CD4-positive, CD25-positive, alpha-beta regulatory T cell (primary cell): ENCODE results near the gene ITGB2. TPM values are rescaled to one million over a fixed set of nuclear protein-coding genes. Genes with fewer than 3 reads are reported as not detected.

Experiments used
- ATAC-seq, 2 donors: fragments of 150-1000 bp; cut with Tn5 transposase; one replicate each; pipeline ENCODE4 v1.10.0; 2021; ENCODE audit warnings: low read depth in 2 of 2, moderate number of reproducible peaks in 2 of 2, moderate library complexity in 1 of 2
- DNase-seq, 3 donors: peaks; one replicate each; pipeline versions ENCODE4 v3.0.0 to v3.0.0-alpha.2; 2012 to 2022; ENCODE audit warnings: mixed read lengths in 1 of 3
- H3K27ac ChIP-seq: one replicate; pipeline ENCODE4 v1.7.0; 2013; ENCODE audit warnings: mild to moderate bottlenecking, low read length; ENCODE audit not compliant: insufficient read depth, poor library complexity, severe bottlenecking
- H3K27me3 ChIP-seq: one replicate; pipeline ENCODE4 v1.7.0; 2013; ENCODE audit warnings: low read length; ENCODE audit not compliant: control insufficient read depth, insufficient read depth
- H3K36me3 ChIP-seq: one replicate; pipeline ENCODE4 v1.7.0; 2013; ENCODE audit warnings: mild to moderate bottlenecking, low read length, moderate library complexity; ENCODE audit not compliant: control insufficient read depth, insufficient read depth
- H3K4me1 ChIP-seq: 2 replicates; pipeline ENCODE4 v1.7.0; 2013; ENCODE audit warnings: mild to moderate bottlenecking, low read length; ENCODE audit not compliant: insufficient read depth, control insufficient read depth, poor library complexity, severe bottlenecking
- H3K4me3 ChIP-seq: one replicate; pipeline ENCODE4 v1.7.0; 2013; ENCODE audit warnings: low read depth, mild to moderate bottlenecking, low read length, moderate library complexity
- H3K9me3 ChIP-seq, 2 experiments: 1 replicate in 1 of 2; 2 replicates in 1 of 2; pipeline ENCODE4 v1.7.0; 2013; ENCODE audit warnings: low read length in 2 of 2, mild to moderate bottlenecking in 1 of 2, moderate library complexity in 1 of 2; ENCODE audit not compliant: control insufficient read depth in 2 of 2
- H3K27ac Mint-ChIP-seq, 3 donors: one replicate each; pipeline ENCODE4 v1.8.0; 2020 to 2022; ENCODE audit warnings: mild to moderate bottlenecking in 3 of 3, mixed read lengths in 3 of 3, moderate library complexity in 2 of 3
- H3K27me3 Mint-ChIP-seq: one replicate; pipeline ENCODE4 v1.8.0; 2022; ENCODE audit warnings: mild to moderate bottlenecking, mixed read lengths
- H3K36me3 Mint-ChIP-seq: one replicate; pipeline ENCODE4 v1.8.0; 2020; ENCODE audit warnings: mixed read lengths
- H3K4me1 Mint-ChIP-seq, 4 donors: one replicate each; pipeline ENCODE4 v1.8.0; 2020 to 2022; ENCODE audit warnings: mixed read lengths in 4 of 4, mild to moderate bottlenecking in 1 of 4
- H3K4me3 Mint-ChIP-seq, 4 donors: one replicate each; pipeline ENCODE4 v1.8.0; 2020 to 2022; ENCODE audit warnings: mild to moderate bottlenecking in 4 of 4, mixed read lengths in 4 of 4, moderate library complexity in 3 of 4
- H3K9me3 Mint-ChIP-seq, 7 donors: one replicate each; pipeline ENCODE4 v1.8.0; 2020 to 2022; ENCODE audit warnings: mixed read lengths in 7 of 7, mild to moderate bottlenecking in 3 of 7, moderate library complexity in 2 of 7
- polyA plus RNA-seq, 4 donors: library from polyadenylated mRNA; unstranded; fragments of 300-500 nt; fragmentation: Illumina TruSeq; gene quantifications; one replicate each; pipeline ENCODE4 v1.2.3, GENCODE V29; 2021
- total RNA-seq: library from RNA; stranded (reverse); gene quantifications from one replicate; pipeline ENCODE4 v1.2.3, GENCODE V29; 2022

ITGB2 gene
- total and polyA plus RNA-seq, 5 donors from 2014 or later, result 411 to 519 (median 425) TPM

DNA sequence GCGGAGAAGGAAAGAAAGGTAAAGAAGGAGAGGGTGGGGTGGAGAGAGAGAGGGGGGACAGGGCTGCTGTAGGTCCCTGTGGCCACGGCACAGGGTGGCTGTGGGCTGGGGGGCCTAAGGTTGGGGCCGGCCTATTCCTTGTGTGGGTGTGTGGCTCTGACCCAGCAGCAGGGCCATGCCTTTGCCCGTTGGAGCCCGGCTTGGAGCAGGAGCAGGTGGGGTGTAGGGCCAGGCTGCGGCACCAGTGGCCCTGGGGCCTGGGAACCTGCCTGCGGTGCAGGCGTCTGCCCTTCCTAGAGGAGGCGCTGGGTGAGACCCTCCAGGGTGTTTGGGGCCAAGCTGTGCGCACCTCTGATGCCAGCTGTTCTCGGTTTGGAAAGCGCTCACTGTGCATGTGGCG is 83.2 kb downstream of the ITGB2 start:
- H3K4me3 ChIP-seq, result no peak overlapping the region
- no peaks in the 10 kb centered on the region for H3K27me3 Mint-ChIP-seq
- H3K4me3 Mint-ChIP-seq, result no peak overlapping the region
- no peaks in the 10 kb centered on the region for H3K4me1 ChIP-seq
- H3K4me1 Mint-ChIP-seq, result peaks cover 0 to 4% (median 0%) of the 10 kb centered on the region in 4 donors
- H3K9me3 Mint-ChIP-seq, result no peaks in the 10 kb centered on the region
- H3K27ac ChIP-seq, result no peak overlapping the region
- H3K9me3 ChIP-seq, result no peaks in the 10 kb centered on the region
- no peaks in the 10 kb centered on the region for H3K36me3 Mint-ChIP-seq
- H3K27ac Mint-ChIP-seq, result no peak overlapping the region
- ATAC-seq (no peak), DNase-seq (no peak)
- H3K27me3 ChIP-seq, result no peaks in the 10 kb centered on the region
- H3K36me3 ChIP-seq, result no peaks in the 10 kb centered on the region

DNA sequence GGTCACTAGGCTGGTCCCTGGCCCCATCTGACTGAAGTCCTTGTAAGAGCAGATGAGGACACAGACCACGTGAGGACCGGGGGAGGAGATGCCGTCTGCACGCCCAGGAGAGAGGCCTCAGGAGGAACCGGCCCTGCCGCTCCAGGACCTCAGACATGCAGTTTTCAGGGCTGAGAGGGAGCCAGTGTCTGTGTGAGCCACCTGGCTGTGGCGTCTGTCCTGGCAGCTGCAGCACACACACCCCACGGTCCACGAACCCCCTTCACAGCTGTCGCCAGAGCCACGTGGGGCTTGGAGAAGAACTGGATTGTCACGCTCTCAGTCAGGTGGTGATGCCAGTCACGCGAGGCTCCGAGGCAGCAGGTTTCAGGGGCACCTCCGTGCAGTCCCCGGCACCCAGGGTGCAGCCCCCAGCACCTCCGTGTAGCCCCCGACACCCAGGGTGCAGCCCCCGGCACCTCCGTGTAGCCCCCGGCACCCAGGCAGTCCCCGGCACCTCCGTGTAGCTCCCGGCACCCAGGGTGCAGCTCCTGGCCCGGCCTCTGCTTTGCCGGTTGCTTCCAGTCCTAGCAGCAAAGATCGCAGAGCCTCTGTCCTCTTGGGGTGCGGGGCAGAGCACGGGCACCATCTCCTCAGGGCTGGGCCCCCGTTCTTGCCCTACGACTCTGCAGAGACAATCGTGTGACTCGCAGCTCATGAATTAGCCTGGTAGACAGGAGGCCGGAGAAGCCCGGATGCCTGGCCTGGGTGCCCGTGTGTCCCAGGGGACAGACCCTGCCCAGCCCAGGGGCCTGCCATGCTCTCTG is 83.8 kb downstream of the ITGB2 start:
- Histone ChIP-seq H3K9me3 (no peaks in the 10 kb centered on the region), H3K4me1 (no peaks in the 10 kb centered on the region), H3K4me3 (no peak overlapping the region), H3K27ac (no peak overlapping the region), H3K36me3 (no peaks in the 10 kb centered on the region), H3K27me3 (no peaks in the 10 kb centered on the region)
- Mint-ChIP-seq H3K27ac (no peak overlapping the region), H3K36me3 (no peaks in the 10 kb centered on the region), H3K9me3 (no peaks in the 10 kb centered on the region), H3K27me3 (no peaks in the 10 kb centered on the region), H3K4me1 (peaks cover 0 to 4% (median 0%) of the 10 kb centered on the region in 4 donors), H3K4me3 (no peak overlapping the region)
- DNase-seq (no peak), ATAC-seq (no peak)

DNA sequence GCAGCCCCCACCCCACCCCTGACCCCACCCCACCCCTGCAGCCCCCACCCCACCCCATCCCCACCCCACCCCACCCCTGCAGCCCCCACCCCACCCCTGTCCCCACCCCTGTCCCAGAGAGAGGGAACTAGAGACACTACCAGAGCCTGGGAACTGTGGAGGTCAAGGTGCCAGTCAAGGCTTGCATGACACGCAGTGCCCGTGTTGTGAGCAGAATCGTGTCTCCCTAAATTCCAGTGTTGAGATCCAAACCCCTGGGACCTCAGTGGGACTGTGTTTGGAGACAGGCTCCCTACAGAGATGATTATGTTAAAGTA is 84.4 kb downstream of the ITGB2 start:
- no peak for ATAC-seq
- Histone ChIP-seq H3K4me3 (no peak overlapping the region), H3K36me3 (no peaks in the 10 kb centered on the region), H3K4me1 (no peaks in the 10 kb centered on the region), H3K27me3 (no peaks in the 10 kb centered on the region), H3K9me3 (no peaks in the 10 kb centered on the region), H3K27ac (no peak overlapping the region)
- Mint-ChIP-seq H3K27me3 (no peaks in the 10 kb centered on the region), H3K27ac (no peak overlapping the region), H3K4me3 (no peak overlapping the region), H3K9me3 (no peaks in the 10 kb centered on the region), H3K4me1 (peaks cover 0 to 7% (median 2%) of the 10 kb centered on the region in 4 donors), H3K36me3 (no peaks in the 10 kb centered on the region)
- no peak for DNase-seq

Other genes starting within 250 kb of the ITGB2 start
- gene KRTAP12-1, start 238.7 kb downstream of the ITGB2 start, total RNA-seq, result not detected
- gene KRTAP12-1, start 238.7 kb downstream of the ITGB2 start, polyA plus RNA-seq, result not detected
- not detected for gene KRTAP10-12, start 223.7 kb downstream of the ITGB2 start, total RNA-seq
- not detected for gene KRTAP10-12, start 223.7 kb downstream of the ITGB2 start, polyA plus RNA-seq
- not detected for gene TSPEAR, start 209.3 kb downstream of the ITGB2 start, total RNA-seq
- under 1 TPM in 1 of 4 donors, not detected in 3; 0.05 TPM for gene TSPEAR, start 209.3 kb downstream of the ITGB2 start, polyA plus RNA-seq
- 109 TPM for gene UBE2G2, start 119.1 kb downstream of the ITGB2 start, total RNA-seq
- gene UBE2G2, start 119.1 kb downstream of the ITGB2 start, polyA plus RNA-seq, result 10 to 100 TPM; 42.8 to 50.9 (median 49.0) TPM
- 65.8 TPM for gene SUMO3, start 102.8 kb downstream of the ITGB2 start, total RNA-seq
- 10 to 100 TPM; 76.3 to 88.9 (median 80.2) TPM for gene SUMO3, start 102.8 kb downstream of the ITGB2 start, polyA plus RNA-seq
- gene PTTG1IP, start 47.2 kb downstream of the ITGB2 start, total RNA-seq, result 98.3 TPM
- 100 to 1,000 TPM in 1 of 4 donors, 10 to 100 TPM in 3; 78.5 to 100 (median 95.1) TPM for gene PTTG1IP, start 47.2 kb downstream of the ITGB2 start, polyA plus RNA-seq
- gene SLX9, start 19.1 kb upstream of the ITGB2 start, total RNA-seq, result 21.8 TPM
- gene SLX9, start 19.1 kb upstream of the ITGB2 start, polyA plus RNA-seq, result 10 to 100 TPM in 3 of 4 donors, 1 to 10 TPM in 1; 7.6 to 12.0 (median 10.0) TPM
- gene ADARB1, start 153.7 kb upstream of the ITGB2 start, total RNA-seq, result 52.9 TPM
- 1 to 10 TPM; 2.8 to 7.2 (median 4.7) TPM for gene ADARB1, start 153.7 kb upstream of the ITGB2 start, polyA plus RNA-seq